Right cardiac atrium (tissue), 5 donors: ENCODE data around the gene FARP1. TPM values are rescaled to one million over a fixed set of nuclear protein-coding genes. Genes with fewer than 3 reads are reported as not detected.

Experiments
- ATAC-seq, 2 donors: fragments of 200-7000 bp; cut with Tn5 transposase; one replicate each; pipeline versions ENCODE4 v1.8.0 to v1.9.1; 2020; ENCODE audit warnings: moderate library complexity in 2 of 2, mild to moderate bottlenecking in 1 of 2
- DNase-seq, 3 donors: peaks; one replicate each; pipeline ENCODE4 v3.0.0-alpha.2; 2020
- H3K27ac ChIP-seq: one replicate; pipeline ENCODE4 v1.5.1; 2013; ENCODE audit warnings: mild to moderate bottlenecking, low read length, control low read depth, moderate library complexity
- H3K27me3 ChIP-seq: one replicate; pipeline ENCODE4 v1.6.1; 2013; ENCODE audit not compliant: control insufficient read depth, insufficient read depth
- H3K4me1 ChIP-seq: one replicate; pipeline ENCODE4 v1.6.1; 2013; ENCODE audit warnings: low read length; ENCODE audit not compliant: control insufficient read depth, insufficient read depth
- H3K4me3 ChIP-seq: one replicate; pipeline ENCODE4 v1.5.1; 2013; ENCODE audit warnings: low read length, control low read depth
- H3K9me3 ChIP-seq: one replicate; pipeline ENCODE4 v1.6.1; 2013; ENCODE audit warnings: low read length; ENCODE audit not compliant: control insufficient read depth
- WGBS: extraction: QIAGEN DNeasy Blood & Tissue Kit; methylation state at CpG from one replicate; pipeline ENCODE4 v1.1.7; 2013; 5-methylcytosine and 5-hydroxymethylcytosine counted together
- intact Hi-C, 4 donors: fragments of 100-400 bp; cut with DNase I; formaldehyde crosslinking; loops; one replicate each; pipeline versions ENCODE4 v1.11.0 to v1.14.0; 2022 to 2023
- polyA plus RNA-seq: library from polyadenylated mRNA; stranded (reverse); fragments of 200-250 nt; gene quantifications from one replicate; pipeline ENCODE4 v1.2.3, GENCODE V29; 2013
- total RNA-seq, 4 donors: library from RNA; stranded (reverse); fragmentation: NEBNext Ultra II Directional; extraction: Animal tissue kit (Norgen Biotek cat#: 25700); gene quantifications; one replicate each; pipeline ENCODE4 v1.2.1, GENCODE V29; 2021
- donor health status: healthy with polysubstance abuse.
- donor health status: DM: no; HTN: yes; CAD: no.
- donor health status: DM: no; HTN: no; CAD: no.
- donor health status: DM: no; HTN: yes; CAD: no; lungs with severe emphysema.
- donor health status: DM: yes; HTN: yes; CAD: no.

Gene FARP1
- total and polyA plus RNA-seq, 5 donors: 8.3 to 27.6 (median 22.7) TPM

DNA sequence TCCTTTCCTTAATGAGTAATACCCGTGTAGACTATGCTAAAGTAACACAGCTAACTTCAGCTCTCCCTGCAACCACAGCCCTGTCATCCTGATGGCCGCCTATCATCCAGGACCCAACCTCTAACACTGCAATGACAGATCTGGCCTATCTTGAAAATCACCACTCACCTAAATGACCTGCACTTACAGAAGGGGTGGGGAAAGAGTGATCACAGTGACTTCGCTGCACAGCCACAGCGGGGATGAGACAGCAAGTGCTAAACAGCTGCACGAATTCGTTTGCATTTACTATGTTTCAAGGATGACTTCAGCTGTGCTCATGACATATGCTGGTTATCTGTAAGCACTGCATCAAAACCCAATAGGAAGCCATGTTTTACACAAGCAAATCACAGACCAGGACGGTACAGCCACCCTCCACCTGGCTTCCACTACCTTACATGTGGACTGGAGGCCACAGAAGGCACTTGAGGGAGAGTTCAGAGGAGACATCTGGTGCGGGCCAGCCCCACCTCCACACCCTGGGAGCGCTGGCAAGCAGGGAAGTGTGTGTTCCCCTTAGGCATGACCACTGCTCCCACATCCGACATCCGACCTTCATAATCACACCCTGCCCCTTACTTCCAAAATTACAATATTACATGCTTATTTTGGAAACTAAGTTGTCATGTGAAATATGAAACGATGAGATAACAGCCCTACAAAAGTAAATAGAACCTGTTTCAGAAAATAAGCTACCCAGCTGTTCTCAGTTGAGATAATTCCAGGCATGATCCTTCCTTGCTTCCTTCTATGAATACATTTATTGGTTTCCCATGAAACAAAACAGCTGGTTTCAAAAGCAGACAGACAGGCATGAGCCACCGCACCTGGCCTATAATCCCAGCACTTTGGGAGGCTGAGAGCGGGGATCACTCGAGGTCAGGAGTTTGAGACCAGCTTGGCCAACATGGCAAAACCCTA is 338.3 kb downstream of the FARP1 start:
- H3K27ac ChIP-seq: peak overlapping the region; percentile 63
- peak in 1 of 3 donors; percentile 73 for DNase-seq
- no peak overlapping the region for H3K4me3 ChIP-seq
- intact Hi-C loops: loop anchor here in 2 of 4 donors (10.0 kb wide), 1 partner anchor 94 kb away; the partner anchor contains the start of gene STK24 (in 2 of the 2)
- no peaks in the 10 kb centered on the region for H3K9me3 ChIP-seq
- H3K27me3 ChIP-seq: no peaks in the 10 kb centered on the region
- H3K4me1 ChIP-seq: peaks cover 33% of the 10 kb centered on the region
- WGBS: 60% methylated on average over 15 of the region's 15 CpGs
- ATAC-seq: peak in 1 of 2 donors; percentile 6

GRCh38 chr13:98482476-98483444 is 339.9 kb downstream of the FARP1 start:
- peak; percentile 73 to 91 (median 90) for DNase-seq
- intact Hi-C loops: loop anchor here in 2 of 4 donors (10.0 kb wide), 1 partner anchor 92 kb away; the partner anchor contains the start of gene STK24 (in 2 of the 2)
- ATAC-seq: peak; percentile 69 to 73
- Histone ChIP-seq H3K4me1 (peaks cover 31% of the 10 kb centered on the region), H3K4me3 (no peak overlapping the region), H3K9me3 (no peaks in the 10 kb centered on the region), H3K27ac (peak overlapping the region; percentile 76), H3K27me3 (no peaks in the 10 kb centered on the region)
- 37% methylated on average over 28 of the region's 28 CpGs for WGBS

- ATAC-seq (no peak), DNase-seq (no peak)
- WGBS: 65% methylated on average over 14 of the region's 14 CpGs
- Histone ChIP-seq H3K4me1 (peaks cover 35% of the 10 kb centered on the region), H3K27me3 (no peaks in the 10 kb centered on the region), H3K9me3 (no peaks in the 10 kb centered on the region), H3K4me3 (no peak overlapping the region), H3K27ac (peak overlapping the region; percentile 44)
- intact Hi-C loops: loop anchor here in 2 of 4 donors (10.0 kb wide), 1 partner anchor 91 kb away; the partner anchor contains the start of gene STK24 (in 2 of the 2)
These were observed 340.9 kb downstream of the FARP1 start for GRCh38 chr13:98483601-98484288.

GRCh38 chr13:98484289-98485219 is 341.7 kb downstream of the FARP1 start:
- WGBS: 42% methylated on average over 21 of the region's 21 CpGs
- peaks cover 33% of the 10 kb centered on the region for H3K4me1 ChIP-seq
- no peaks in the 10 kb centered on the region for H3K27me3 ChIP-seq
- H3K9me3 ChIP-seq: no peaks in the 10 kb centered on the region
- ATAC-seq (peak; percentile 75 to 83), DNase-seq (peak; percentile 72 to 75 (median 73))
- H3K4me3 ChIP-seq: no peak overlapping the region
- H3K27ac ChIP-seq: peak overlapping the region; percentile 54
- intact Hi-C loops: loop anchor here in 2 of 4 donors (10.0 kb wide), 1 partner anchor 90 kb away; the partner anchor contains the start of gene STK24 (in 2 of the 2)

GRCh38 chr13:98485561-98485960 is 342.7 kb downstream of the FARP1 start:
- intact Hi-C loops: loop anchor here in 2 of 4 donors (10.0 kb wide), 1 partner anchor 89 kb away; the partner anchor contains the start of gene STK24 (in 2 of the 2)
- 95% methylated on average over 11 of the region's 11 CpGs for WGBS
- ATAC-seq (no peak), DNase-seq (no peak)
- Histone ChIP-seq H3K9me3 (no peaks in the 10 kb centered on the region), H3K27me3 (no peaks in the 10 kb centered on the region), H3K4me3 (no peak overlapping the region), H3K27ac (no peak overlapping the region), H3K4me1 (peaks cover 34% of the 10 kb centered on the region)

GRCh38 chr13:98486412-98486811 is 343.5 kb downstream of the FARP1 start:
- Histone ChIP-seq H3K9me3 (no peaks in the 10 kb centered on the region), H3K4me3 (no peak overlapping the region), H3K27ac (no peak overlapping the region), H3K27me3 (no peaks in the 10 kb centered on the region), H3K4me1 (peaks cover 35% of the 10 kb centered on the region)
- DNase-seq (no peak), ATAC-seq (no peak)
- intact Hi-C loops: loop anchor here in 2 of 4 donors (10.0 kb wide), 1 partner anchor 88 kb away; the partner anchor contains the start of gene STK24 (in 2 of the 2)
- WGBS: 81% methylated on average over 8 of the region's 8 CpGs

DNA sequence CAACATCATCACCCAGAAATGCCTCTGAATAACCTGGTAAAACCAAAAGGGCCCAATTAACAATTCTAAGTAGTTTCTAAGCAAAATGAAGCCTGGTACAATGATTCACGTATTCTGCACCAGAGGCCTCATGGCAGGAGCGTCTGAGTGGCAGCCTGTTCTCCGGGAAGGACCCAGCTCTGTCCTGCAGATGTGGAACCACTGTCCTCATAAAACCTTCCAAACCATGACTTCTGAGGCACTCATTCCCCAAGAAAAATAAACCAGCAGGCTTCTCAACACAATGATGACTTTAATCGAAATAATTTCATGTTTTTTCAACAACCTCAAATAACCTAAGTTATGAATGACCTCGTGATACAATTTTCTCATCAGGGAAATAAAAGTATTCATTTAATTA is 344.1 kb downstream of the FARP1 start:
- DNase-seq: peak in 1 of 3 donors; percentile 37
- Histone ChIP-seq H3K9me3 (no peaks in the 10 kb centered on the region), H3K4me3 (no peak overlapping the region), H3K27me3 (no peaks in the 10 kb centered on the region), H3K4me1 (peaks cover 32% of the 10 kb centered on the region), H3K27ac (no peak overlapping the region)
- intact Hi-C loops: loop anchor here in 2 of 4 donors (10.0 kb wide), 1 partner anchor 88 kb away; the partner anchor contains the start of gene STK24 (in 2 of the 2)
- WGBS: 69% methylated on average over 5 of the region's 5 CpGs
- no peak for ATAC-seq

GRCh38 chr13:98487522-98487921 is 344.6 kb downstream of the FARP1 start:
- 81% methylated on average over 5 of the region's 5 CpGs for WGBS
- Histone ChIP-seq H3K27me3 (no peaks in the 10 kb centered on the region), H3K4me3 (no peak overlapping the region), H3K4me1 (peaks cover 32% of the 10 kb centered on the region), H3K9me3 (no peaks in the 10 kb centered on the region), H3K27ac (no peak overlapping the region)
- DNase-seq (no peak), ATAC-seq (no peak)
- intact Hi-C loops: loop anchor here in 2 of 4 donors (10.0 kb wide), 1 partner anchor 87 kb away; the partner anchor contains the start of gene STK24 (in 2 of the 2)

DNA sequence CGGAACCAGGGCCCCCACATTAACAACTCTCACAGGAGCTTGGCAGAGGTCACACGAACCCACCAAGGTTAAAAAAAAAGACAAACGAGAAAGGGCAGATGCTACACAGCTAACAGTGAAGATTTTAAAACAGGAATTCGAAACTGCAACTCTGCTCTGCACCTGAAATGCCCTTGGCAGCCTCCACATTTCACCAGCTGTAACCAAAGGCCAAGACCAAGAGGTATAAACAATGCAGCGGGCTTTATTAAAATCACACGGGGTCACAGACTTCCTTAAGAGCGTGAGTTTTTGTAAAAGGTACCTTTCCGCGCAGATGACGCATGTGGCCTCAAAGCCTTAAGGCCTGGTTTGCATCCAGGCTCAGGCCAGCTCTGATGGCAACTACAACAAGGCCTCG is 345.8 kb downstream of the FARP1 start:
- DNase-seq: no peak
- no peak overlapping the region for H3K27ac ChIP-seq
- peaks cover 32% of the 10 kb centered on the region for H3K4me1 ChIP-seq
- no peak for ATAC-seq
- no peak overlapping the region for H3K4me3 ChIP-seq
- H3K9me3 ChIP-seq: no peaks in the 10 kb centered on the region
- intact Hi-C loops: loop anchor here in 2 of 4 donors (10.0 kb wide), 1 partner anchor 86 kb away; the partner anchor contains the start of gene STK24 (in 2 of the 2)
- no peaks in the 10 kb centered on the region for H3K27me3 ChIP-seq
- WGBS: 84% methylated on average over 11 of the region's 11 CpGs
